K562 treated with DMSO at 1 percent for 48 hours (cell line): Measurements from ENCODE around the gene PEX7. TPM values are rescaled to one million over a fixed set of nuclear protein-coding genes. Genes with fewer than 3 reads are reported as not detected.

Source experiments
- total RNA-seq: library from RNA; unstranded; fragments of 300-600 nt; gene quantifications from 2 replicates; pipeline ENCODE4 v1.2.3, GENCODE V29; 2022; ENCODE audit warnings: low replicate concordance; ENCODE audit errors: extremely low read depth

PEX7 gene
- not detected in 2 replicates for total RNA-seq

GRCh38 chr6:136822376-136823127 is at the start of gene PEX7:
Gene PEX7 (plus strand): TSS chr6:136822592. CDS start chr6:136822666, 74 bp downstream.

GRCh38 chr6:136792410-136793262 is 29.8 kb upstream of the PEX7 start, which contains the start of gene MAP3K5:
Gene MAP3K5 (minus strand): TSS chr6:136792477. CDS start chr6:136792157, 320 bp downstream.

GRCh38 chr6:136921936-136922684 is 99.7 kb downstream of the PEX7 start, which contains the start of gene SLC35D3:
Gene SLC35D3 (plus strand): TSS chr6:136922301. CDS start chr6:136922429, 128 bp downstream.

Other genes with a start within 250 kb of the PEX7 start
- gene MAP3K5, start 30.1 kb upstream of the PEX7 start, total RNA-seq = not detected in 2 replicates
- not detected in 2 replicates for gene SLC35D3, start 99.7 kb downstream of the PEX7 start, total RNA-seq
- gene IL20RA, start 222.4 kb downstream of the PEX7 start, total RNA-seq = not detected in 2 replicates